Endothelial cell of umbilical vein (primary cell): ENCODE data around the gene LTA4H.

ENCODE experiments used
- FOS ChIP-seq: IDR thresholded peaks from 2 replicates; pipeline ENCODE4 v1.6.1; 2011; ENCODE audit warnings: mild to moderate bottlenecking, low read length, moderate library complexity, borderline replicate concordance; ENCODE audit not compliant: insufficient read depth
- GATA2 ChIP-seq: IDR thresholded peaks from 2 replicates; pipeline ENCODE4 v1.7.0; 2011; ENCODE audit warnings: low read depth, mild to moderate bottlenecking, moderate library complexity, mixed read lengths, low read length; ENCODE audit not compliant: insufficient read length, insufficient read depth
- POLR2A ChIP-seq: IDR thresholded peaks from 2 replicates; pipeline ENCODE4 v1.6.1; 2012; ENCODE audit warnings: low read depth, mild to moderate bottlenecking, control low read depth, low read length

DNA sequence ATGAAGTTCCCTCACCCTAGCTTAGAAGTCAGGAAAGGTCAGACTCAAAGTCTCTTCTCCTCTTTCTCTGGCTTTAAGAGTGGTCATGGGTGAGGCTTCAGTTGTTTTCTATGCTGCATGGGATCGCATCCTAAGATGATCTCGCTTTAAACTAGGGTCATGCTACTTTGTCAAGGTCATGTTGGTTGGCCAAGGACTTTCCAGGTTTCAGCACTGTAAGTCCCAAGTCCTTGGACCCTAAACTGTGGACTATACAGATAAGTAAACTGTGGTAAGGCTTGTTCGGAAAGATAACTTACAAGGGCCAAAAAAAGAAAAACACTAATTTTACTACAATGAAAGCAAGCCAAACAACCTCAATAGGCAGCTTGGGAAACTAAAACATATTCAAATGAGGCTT, 56.6 kb downstream of the LTA4H start:
- no peak for TF ChIP-seq POLR2A
- no peak for TF ChIP-seq GATA2
- no peak for TF ChIP-seq FOS
